HCT116 (cell line): Measurements from ENCODE around the gene ACP7.

Experiments
- CEBPB ChIP-seq: IDR thresholded peaks from 2 replicates; pipeline ENCODE4 v1.6.1; 2012; ENCODE audit warnings: low read depth
- EZH2 ChIP-seq: fragments of 200-600 bp; sonication (generic); IDR thresholded peaks from 2 replicates; pipeline ENCODE4 v1.6.1; 2017; ENCODE audit warnings: antibody characterized with exemption, mixed run types
- POLR2A ChIP-seq: IDR thresholded peaks from 2 replicates; pipeline ENCODE4 v1.7.0; 2011; ENCODE audit warnings: borderline replicate concordance; ENCODE audit not compliant: insufficient read depth, insufficient read length; ENCODE audit errors: extremely low read depth
- YY1 ChIP-seq: IDR thresholded peaks from 2 replicates; pipeline ENCODE4 v1.6.1; 2011; ENCODE audit warnings: low read length, low read depth, moderate library complexity, mild to moderate bottlenecking; ENCODE audit not compliant: insufficient replicate concordance; ENCODE audit errors: extremely low read depth
- TF ChIP-seq, protein P1 (sequence below), 3 experiments: fragments of 200-600 bp in 1 of 3; sonication (generic) in 1 of 3; IDR thresholded peaks in 2 of 3; conservative IDR thresholded peaks in 1 of 3; 2 replicates each; pipeline ENCODE4 v1.5.1; 2012 to 2017; ENCODE audit warnings: low read depth in 2 of 3, low read length in 2 of 3, antibody characterized with exemption in 1 of 3, borderline replicate concordance in 1 of 3, control low read depth in 1 of 3, mild to moderate bottlenecking in 1 of 3, mixed read lengths in 1 of 3, mixed run types in 1 of 3, moderate library complexity in 1 of 3; ENCODE audit not compliant: insufficient read depth in 1 of 3
- TF ChIP-seq, protein P2 (sequence below): IDR thresholded peaks from 2 replicates; pipeline ENCODE4 v1.6.1; 2012

DNA sequence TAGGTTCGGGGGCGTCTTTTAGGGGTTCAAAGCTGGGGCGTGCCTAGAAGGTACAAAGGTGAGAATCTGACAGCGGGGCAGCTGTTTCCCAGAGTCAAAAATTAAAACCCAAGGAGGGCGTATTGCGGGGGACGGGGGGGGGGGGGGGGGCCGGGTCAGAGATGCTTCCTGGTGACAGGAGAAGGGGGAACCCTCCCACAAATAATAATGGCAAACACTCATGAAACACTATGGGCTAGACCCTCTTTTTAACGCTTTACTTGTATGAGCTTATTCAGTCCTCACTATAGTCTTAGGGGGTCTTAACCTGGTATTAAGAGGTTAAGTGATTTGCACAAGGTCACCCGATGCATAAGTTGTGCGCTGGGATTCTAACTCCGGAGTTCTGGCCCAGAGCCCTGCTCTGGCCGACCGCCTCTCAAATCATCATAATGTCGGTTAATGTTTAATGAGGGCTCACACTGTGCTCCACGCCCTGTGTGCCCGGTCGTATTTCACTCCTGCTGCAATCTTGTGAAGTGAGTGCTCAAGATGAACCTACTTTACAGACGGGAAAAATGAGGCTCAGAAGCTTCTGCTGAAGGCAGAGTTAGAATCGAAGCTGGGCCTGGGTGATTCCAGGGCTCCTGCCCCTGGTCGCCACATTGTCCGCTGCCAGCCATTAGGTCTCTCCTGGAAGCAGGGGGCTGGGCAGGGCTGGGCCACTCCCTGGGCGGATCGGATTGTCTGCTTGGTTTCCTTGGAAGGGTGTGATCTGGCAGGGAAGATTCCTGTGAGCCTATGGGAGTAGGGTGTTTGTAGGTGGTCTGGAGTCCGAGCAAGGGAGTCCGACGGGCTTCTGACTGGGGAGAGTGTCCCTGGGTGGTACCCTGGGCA is 42.4 kb downstream of the ACP7 start:
- TF ChIP-seq, protein P1, sequence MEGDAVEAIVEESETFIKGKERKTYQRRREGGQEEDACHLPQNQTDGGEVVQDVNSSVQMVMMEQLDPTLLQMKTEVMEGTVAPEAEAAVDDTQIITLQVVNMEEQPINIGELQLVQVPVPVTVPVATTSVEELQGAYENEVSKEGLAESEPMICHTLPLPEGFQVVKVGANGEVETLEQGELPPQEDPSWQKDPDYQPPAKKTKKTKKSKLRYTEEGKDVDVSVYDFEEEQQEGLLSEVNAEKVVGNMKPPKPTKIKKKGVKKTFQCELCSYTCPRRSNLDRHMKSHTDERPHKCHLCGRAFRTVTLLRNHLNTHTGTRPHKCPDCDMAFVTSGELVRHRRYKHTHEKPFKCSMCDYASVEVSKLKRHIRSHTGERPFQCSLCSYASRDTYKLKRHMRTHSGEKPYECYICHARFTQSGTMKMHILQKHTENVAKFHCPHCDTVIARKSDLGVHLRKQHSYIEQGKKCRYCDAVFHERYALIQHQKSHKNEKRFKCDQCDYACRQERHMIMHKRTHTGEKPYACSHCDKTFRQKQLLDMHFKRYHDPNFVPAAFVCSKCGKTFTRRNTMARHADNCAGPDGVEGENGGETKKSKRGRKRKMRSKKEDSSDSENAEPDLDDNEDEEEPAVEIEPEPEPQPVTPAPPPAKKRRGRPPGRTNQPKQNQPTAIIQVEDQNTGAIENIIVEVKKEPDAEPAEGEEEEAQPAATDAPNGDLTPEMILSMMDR (IDR thresholded peaks at IDR 0.05 in 2 of 3, conservative IDR thresholded peaks at IDR 0.05 in 1 of 3; ENCODE audit: borderline replicate concordance in 1 of 3, insufficient read depth in 1 of 3, low read depth in 2 of 3, low read length in 2 of 3) = no peak
- TF ChIP-seq EZH2 (no peak), POLR2A (no peak), YY1 (no peak), CEBPB (no peak)
- TF ChIP-seq, protein P2, sequence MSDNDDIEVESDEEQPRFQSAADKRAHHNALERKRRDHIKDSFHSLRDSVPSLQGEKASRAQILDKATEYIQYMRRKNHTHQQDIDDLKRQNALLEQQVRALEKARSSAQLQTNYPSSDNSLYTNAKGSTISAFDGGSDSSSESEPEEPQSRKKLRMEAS = no peak
